ENCODE data around the gene LENG1. TPM values are rescaled to one million over a fixed set of nuclear protein-coding genes. Genes with fewer than 3 reads are reported as not detected.
A peak's percentile ranks its signal among the peaks of the same experiment; 100 is the strongest.

Gene LENG1
- total and polyA plus RNA-seq, 4 experiments from 2014 or later, result 9.9 to 22.7 (median 18.8) TPM

GRCh38 chr19:54168174-54168917, 8.8 kb upstream of the LENG1 start:
- intact Hi-C loops (cut with micrococcal nuclease), result loop anchor here (1.0 kb wide), 2 partner anchors 9 to 63 kb away; partner anchors contain the start of gene LENG1
- H3K27me3 Mint-ChIP-seq, result no peaks in the 10 kb centered on the region
- peaks cover 0 to 2% (median 0%) of the 10 kb centered on the region in 8 donors for H3K9me3 Mint-ChIP-seq
- peaks cover 3 to 28% (median 11%) of the 10 kb centered on the region in 4 donors for H3K4me1 Mint-ChIP-seq
- CTCF ChIA-PET (ENCODE audit: partially characterized antibody), result interaction anchor here (0.8 to 6.4 kb wide), 12 partner anchors 9 to 222 kb away, joined by 3 to 115 read pairs (median 4); partner anchors contain the start of genes CNOT3, LENG1, MBOAT7 and RPS9
- H3K4me1 ChIP-seq (ENCODE audit: insufficient read depth, low read length), result peaks cover 23% of the 10 kb centered on the region
- DNase-seq, result peak; percentile 79 to 83 (median 81)
- H3K36me3 ChIP-seq (ENCODE audit: insufficient read depth, low read length), result no peaks in the 10 kb centered on the region
- POLR2A ChIA-PET (ENCODE audit: partially characterized antibody), result interaction anchor here (1.0 to 3.1 kb wide), 5 partner anchors 9 to 98 kb away, joined by 4 to 20 read pairs (median 5); partner anchors contain the start of genes CNOT3, MBOAT7, RPS9 and TSEN34
- no peak overlapping the region for H3K27ac ChIP-seq (ENCODE audit: low read depth, low read length)
- peak overlapping the region in 2 of 7 donors; percentile 41 to 58 for H3K27ac Mint-ChIP-seq
- H3K27me3 ChIP-seq (ENCODE audit: insufficient read depth, low read length), result no peaks in the 10 kb centered on the region
- peak overlapping the region in 2 of 8 donors; percentile 26 to 31 for H3K4me3 Mint-ChIP-seq
- H3K4me3 ChIP-seq (ENCODE audit: low read length in 2 of 2), result no peak overlapping the region
- no peaks in the 10 kb centered on the region for H3K9me3 ChIP-seq (ENCODE audit: control insufficient read depth in 1 of 2, low read length in 2 of 2)
- H3K36me3 Mint-ChIP-seq, result no peaks in the 10 kb centered on the region

DNA sequence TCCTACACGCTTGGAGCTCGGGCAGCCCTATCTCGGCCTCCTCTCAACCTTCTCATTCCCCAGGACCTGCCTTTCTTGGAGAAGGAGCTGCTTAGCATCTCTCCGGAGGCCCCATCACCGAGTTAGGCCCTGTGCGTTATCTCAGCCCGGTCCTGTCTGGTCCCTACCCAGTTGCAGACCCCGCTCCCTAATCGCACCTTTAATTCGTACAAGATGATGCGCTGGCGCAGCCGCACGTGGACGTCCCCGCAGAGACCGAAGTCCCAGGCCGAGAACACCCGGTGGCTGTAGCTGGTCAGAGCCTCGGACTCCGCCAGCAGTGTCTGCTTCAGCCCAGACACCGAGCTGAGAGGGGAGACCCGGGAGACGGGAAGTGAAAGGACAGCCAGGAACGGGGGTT, 5.7 kb upstream of the LENG1 start:
- no peak overlapping the region for H3K4me3 ChIP-seq (ENCODE audit: low read length in 2 of 2)
- H3K27me3 ChIP-seq (ENCODE audit: insufficient read depth, low read length), result no peaks in the 10 kb centered on the region
- DNase-seq, result no peak
- POLR2A ChIA-PET (ENCODE audit: partially characterized antibody), result interaction anchor here (1.2 to 2.2 kb wide), 4 partner anchors 26 to 50 kb away, joined by 3 to 11 read pairs (median 8); partner anchors contain the start of genes CNOT3, MBOAT7, PRPF31 and RPS9
- CTCF ChIA-PET (ENCODE audit: partially characterized antibody), result interaction anchor here (1.6 to 3.3 kb wide), 2 partner anchors 24 to 101 kb away, joined by 5 to 19 read pairs; partner anchors contain the start of gene MBOAT7
- peaks cover 46% of the 10 kb centered on the region for H3K4me1 ChIP-seq (ENCODE audit: insufficient read depth, low read length)
- no peaks in the 10 kb centered on the region for H3K9me3 ChIP-seq (ENCODE audit: control insufficient read depth in 1 of 2, low read length in 2 of 2)
- Mint-ChIP-seq H3K4me3 (peak overlapping the region in 1 of 8 donors; percentile 6), H3K36me3 (no peaks in the 10 kb centered on the region), H3K27ac (peak overlapping the region in 3 of 7 donors; percentile 62 to 82 (median 70)), H3K9me3 (peaks cover 0 to 2% (median 0%) of the 10 kb centered on the region in 8 donors), H3K4me1 (peaks cover 14 to 50% (median 30%) of the 10 kb centered on the region in 4 donors), H3K27me3 (no peaks in the 10 kb centered on the region)
- intact Hi-C loops (cut with micrococcal nuclease), result no loop called here
- no peaks in the 10 kb centered on the region for H3K36me3 ChIP-seq (ENCODE audit: insufficient read depth, low read length)
- H3K27ac ChIP-seq (ENCODE audit: low read depth, low read length), result no peak overlapping the region

- ChIA-PET POLR2A (ENCODE audit: partially characterized antibody) (interaction anchor here (1.2 to 2.2 kb wide), 6 partner anchors 23 to 49 kb away, joined by 3 to 11 read pairs (median 6); partner anchors contain the start of genes CNOT3, MBOAT7, PRPF31 and RPS9), CTCF (ENCODE audit: partially characterized antibody) (interaction anchor here (0.7 to 3.3 kb wide), 4 partner anchors 25 to 102 kb away, joined by 3 to 19 read pairs (median 5); partner anchors contain the start of genes CNOT3 and MBOAT7)
- peaks cover 19 to 57% (median 36%) of the 10 kb centered on the region in 4 donors for H3K4me1 Mint-ChIP-seq
- no peaks in the 10 kb centered on the region for H3K27me3 Mint-ChIP-seq
- peak overlapping the region; percentile 40 to 81 (median 78) for H3K4me3 Mint-ChIP-seq
- peaks cover 48% of the 10 kb centered on the region for H3K4me1 ChIP-seq (ENCODE audit: insufficient read depth, low read length)
- peaks cover 0 to 2% (median 0%) of the 10 kb centered on the region in 8 donors for H3K9me3 Mint-ChIP-seq
- peak overlapping the region in 6 of 7 donors; percentile 32 to 88 (median 68) for H3K27ac Mint-ChIP-seq
- intact Hi-C loops (cut with micrococcal nuclease), result no loop called here
- no peaks in the 10 kb centered on the region for H3K36me3 ChIP-seq (ENCODE audit: insufficient read depth, low read length)
- no peaks in the 10 kb centered on the region for H3K27me3 ChIP-seq (ENCODE audit: insufficient read depth, low read length)
- peaks cover 0 to 4% of the 10 kb centered on the region in 2 donors for H3K36me3 Mint-ChIP-seq
- no peaks in the 10 kb centered on the region for H3K9me3 ChIP-seq (ENCODE audit: control insufficient read depth in 1 of 2, low read length in 2 of 2)
- peak; percentile 38 to 66 (median 54) for DNase-seq
- H3K4me3 ChIP-seq (ENCODE audit: low read length in 2 of 2), result peak overlapping the region in 1 of 2 donors; percentile 24
- no peak overlapping the region for H3K27ac ChIP-seq (ENCODE audit: low read depth, low read length)
These were observed 5.0 kb upstream of the LENG1 start for GRCh38 chr19:54164369-54165068.

DNA sequence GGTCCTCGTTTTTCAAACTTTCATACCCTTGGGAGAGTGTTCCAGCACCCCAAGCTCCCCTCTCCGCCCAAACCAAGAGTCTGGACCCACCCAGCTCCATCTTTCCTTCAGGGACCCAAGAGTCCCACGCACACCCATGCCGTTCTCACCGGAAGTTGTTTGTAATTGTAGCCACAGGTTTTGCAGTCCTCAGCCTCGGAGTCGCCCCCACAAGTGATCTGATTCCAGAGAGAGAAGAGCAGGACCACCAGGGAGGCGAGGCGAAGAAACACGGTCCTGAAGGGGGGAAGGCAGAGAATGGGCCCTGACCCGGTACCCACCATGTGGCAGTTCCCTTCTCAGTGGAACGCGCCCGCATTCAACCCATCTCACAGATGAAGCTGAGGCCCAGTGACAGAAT, 3.4 kb upstream of the LENG1 start:
- Histone ChIP-seq H3K4me3 (ENCODE audit: low read length in 2 of 2) (no peak overlapping the region), H3K4me1 (ENCODE audit: insufficient read depth, low read length) (peaks cover 54% of the 10 kb centered on the region), H3K27ac (ENCODE audit: low read depth, low read length) (no peak overlapping the region), H3K27me3 (ENCODE audit: insufficient read depth, low read length) (no peaks in the 10 kb centered on the region), H3K36me3 (ENCODE audit: insufficient read depth, low read length) (peaks cover 5% of the 10 kb centered on the region), H3K9me3 (ENCODE audit: control insufficient read depth in 1 of 2, low read length in 2 of 2) (no peaks in the 10 kb centered on the region)
- intact Hi-C loops (cut with micrococcal nuclease), result no loop called here
- CTCF ChIA-PET (ENCODE audit: partially characterized antibody), result interaction anchor here (1.6 to 3.3 kb wide), 2 partner anchors 26 to 103 kb away, joined by 5 to 19 read pairs; partner anchors contain the start of gene CNOT3
- H3K27ac Mint-ChIP-seq, result peak overlapping the region in 6 of 7 donors; percentile 13 to 95 (median 72)
- POLR2A ChIA-PET (ENCODE audit: partially characterized antibody), result interaction anchor here (0.5 to 1.4 kb wide), 3 partner anchors 10 to 25 kb away, joined by 3 to 5 read pairs (median 4); partner anchors contain the start of gene CNOT3
- DNase-seq, result no peak
- H3K4me3 Mint-ChIP-seq, result peak overlapping the region; percentile 81 to 96 (median 91)
- H3K9me3 Mint-ChIP-seq, result peaks cover 0 to 2% (median 0%) of the 10 kb centered on the region in 8 donors
- H3K36me3 Mint-ChIP-seq, result peaks cover 0 to 16% of the 10 kb centered on the region in 2 donors
- H3K27me3 Mint-ChIP-seq, result no peaks in the 10 kb centered on the region
- peaks cover 30 to 69% (median 47%) of the 10 kb centered on the region in 4 donors for H3K4me1 Mint-ChIP-seq

- Mint-ChIP-seq H3K4me1 (peaks cover 30 to 72% (median 47%) of the 10 kb centered on the region in 4 donors), H3K4me3 (peak overlapping the region; percentile 81 to 96 (median 91)), H3K27ac (peak overlapping the region; percentile 30 to 95 (median 92)), H3K9me3 (peaks cover 0 to 2% (median 0%) of the 10 kb centered on the region in 8 donors), H3K27me3 (no peaks in the 10 kb centered on the region), H3K36me3 (peaks cover 0 to 16% of the 10 kb centered on the region in 2 donors)
- peak; percentile 79 to 84 (median 80) for DNase-seq
- Histone ChIP-seq H3K9me3 (ENCODE audit: control insufficient read depth in 1 of 2, low read length in 2 of 2) (no peaks in the 10 kb centered on the region), H3K27ac (ENCODE audit: low read depth, low read length) (no peak overlapping the region), H3K27me3 (ENCODE audit: insufficient read depth, low read length) (no peaks in the 10 kb centered on the region), H3K4me3 (ENCODE audit: low read length in 2 of 2) (peak overlapping the region in 1 of 2 donors; percentile 17), H3K36me3 (ENCODE audit: insufficient read depth, low read length) (peaks cover 10% of the 10 kb centered on the region), H3K4me1 (ENCODE audit: insufficient read depth, low read length) (peaks cover 58% of the 10 kb centered on the region)
- POLR2A ChIA-PET (ENCODE audit: partially characterized antibody), result interaction anchor here (0.5 to 1.3 kb wide), 2 partner anchors 10 to 25 kb away, joined by 3 to 4 read pairs; partner anchors contain the start of gene CNOT3
- CTCF ChIA-PET (ENCODE audit: partially characterized antibody), result interaction anchor here (3.3 kb wide), 1 partner anchor 104 kb away, joined by 19 read pairs; no protein-coding TSS in a partner anchor
- intact Hi-C loops (cut with micrococcal nuclease), result no loop called here
These were observed 2.8 kb upstream of the LENG1 start for GRCh38 chr19:54162241-54162805.

- Histone ChIP-seq H3K27me3 (ENCODE audit: insufficient read depth, low read length) (no peaks in the 10 kb centered on the region), H3K4me3 (ENCODE audit: low read length in 2 of 2) (peak overlapping the region in 1 of 2 donors; percentile 56), H3K36me3 (ENCODE audit: insufficient read depth, low read length) (peaks cover 24% of the 10 kb centered on the region), H3K27ac (ENCODE audit: low read depth, low read length) (peak overlapping the region; percentile 57), H3K4me1 (ENCODE audit: insufficient read depth, low read length) (peaks cover 68% of the 10 kb centered on the region), H3K9me3 (ENCODE audit: control insufficient read depth in 1 of 2, low read length in 2 of 2) (no peaks in the 10 kb centered on the region)
- Mint-ChIP-seq H3K9me3 (no peaks in the 10 kb centered on the region), H3K27me3 (no peaks in the 10 kb centered on the region), H3K4me1 (peaks cover 34 to 84% (median 54%) of the 10 kb centered on the region in 4 donors), H3K4me3 (peak overlapping the region in 7 of 8 donors; percentile 99 to 100 (median 100)), H3K27ac (peak overlapping the region; percentile 93 to 100 (median 100)), H3K36me3 (peaks cover 12 to 27% of the 10 kb centered on the region in 2 donors)
- intact Hi-C loops (cut with micrococcal nuclease), result no loop called here
- POLR2A ChIA-PET (ENCODE audit: partially characterized antibody), result interaction anchor here (0.8 to 7.8 kb wide), 6 partner anchors 22 to 48 kb away, joined by 3 to 131 read pairs (median 14); partner anchors contain the start of genes CNOT3, MBOAT7, PRPF31 and RPS9
- CTCF ChIA-PET (ENCODE audit: partially characterized antibody), result interaction anchor here (1.0 to 3.0 kb wide), 2 partner anchors 29 to 105 kb away, joined by 3 to 10 read pairs; partner anchors contain the start of gene MBOAT7
- no peak for DNase-seq
These were observed 1.3 kb upstream of the LENG1 start for GRCh38 chr19:54160854-54161253.
